ENCODE measurements around the gene API5. TPM values are rescaled to one million over a fixed set of nuclear protein-coding genes. Genes with fewer than 3 reads are reported as not detected.

API5 gene
- total RNA-seq, 2 donors from 2014 or later: 67.6 to 97.2 TPM

GRCh38 chr11:43289368-43289767, 22.4 kb upstream of the API5 start:
- Histone ChIP-seq H3K4me3 (no peak overlapping the region), H3K9me3 (no peaks in the 10 kb centered on the region), H3K27me3 (replicated peaks; ENCODE audit: insufficient read depth) (no peaks in the 10 kb centered on the region), H3K27ac (no peak overlapping the region), H3K36me3 (no peaks in the 10 kb centered on the region), H3K4me1 (replicated peaks) (no peaks in the 10 kb centered on the region)
- no peak for TF ChIP-seq POLR2A (IDR thresholded peaks at IDR 0.05)
- TF ChIP-seq CTCF (IDR thresholded peaks at IDR 0.05): no peak
- no peak for TF ChIP-seq POLR2AphosphoS5 (IDR thresholded peaks at IDR 0.05)
- no peak for DNase-seq (ENCODE audit: low spot score)
- WGBS: 89% methylated on average over 3 of the region's 3 CpGs
- intact Hi-C loops (cut with DNase I): no loop called here

DNA sequence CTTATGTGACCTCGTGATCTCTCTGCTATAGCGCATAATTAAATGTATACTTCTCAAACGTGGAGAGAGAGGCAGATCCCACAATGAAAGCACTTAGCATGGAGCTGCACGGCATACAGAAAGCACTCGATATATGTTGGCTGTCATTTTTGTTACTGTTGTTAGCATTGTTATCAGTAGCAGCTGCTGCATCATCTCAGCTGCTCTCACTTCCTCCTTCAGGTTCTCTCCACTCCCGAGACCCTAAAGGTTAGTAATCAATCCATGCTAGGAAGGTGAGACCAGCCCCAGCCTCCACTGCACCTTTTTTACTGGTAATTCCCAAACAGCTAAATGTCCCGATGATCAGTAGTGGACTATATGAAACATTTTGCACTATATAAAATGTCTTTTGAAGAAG, 13.4 kb upstream of the API5 start:
- no peak overlapping the region for H3K4me3 ChIP-seq
- no peaks in the 10 kb centered on the region for H3K4me1 ChIP-seq (replicated peaks)
- no peak for DNase-seq (ENCODE audit: low spot score)
- H3K27ac ChIP-seq: no peak overlapping the region
- no peaks in the 10 kb centered on the region for H3K27me3 ChIP-seq (replicated peaks; ENCODE audit: insufficient read depth)
- H3K36me3 ChIP-seq: no peaks in the 10 kb centered on the region
- intact Hi-C loops (cut with DNase I): no loop called here
- TF ChIP-seq POLR2A (IDR thresholded peaks at IDR 0.05): no peak
- no peak for TF ChIP-seq CTCF (IDR thresholded peaks at IDR 0.05)
- TF ChIP-seq POLR2AphosphoS5 (IDR thresholded peaks at IDR 0.05): no peak
- H3K9me3 ChIP-seq: no peaks in the 10 kb centered on the region
- WGBS: 81% methylated on average over 7 of the region's 7 CpGs

DNA sequence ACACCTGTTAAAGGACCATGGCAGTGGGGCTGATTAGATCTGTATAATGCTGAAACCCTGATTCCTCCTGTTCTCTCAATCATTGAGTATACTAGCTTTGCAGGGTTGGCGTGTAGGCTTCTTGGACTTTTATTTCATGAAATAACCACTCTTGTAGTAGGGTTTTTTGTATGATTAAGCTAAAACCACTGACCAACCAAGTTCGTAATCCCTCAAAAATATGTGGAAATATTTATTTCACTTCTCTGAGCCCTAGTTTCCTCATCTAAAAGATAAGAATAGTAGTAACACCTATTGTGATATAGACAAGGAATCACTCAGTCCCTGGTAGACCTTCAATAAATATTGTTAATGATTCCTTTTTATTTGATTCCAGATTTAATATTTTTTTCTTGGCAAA, 4.2 kb downstream of the API5 start:
- H3K4me1 ChIP-seq (replicated peaks): no peaks in the 10 kb centered on the region
- H3K27me3 ChIP-seq (replicated peaks; ENCODE audit: insufficient read depth): no peaks in the 10 kb centered on the region
- intact Hi-C loops (cut with DNase I): no loop called here
- TF ChIP-seq POLR2AphosphoS5 (IDR thresholded peaks at IDR 0.05) (no peak), CTCF (IDR thresholded peaks at IDR 0.05) (no peak), POLR2A (IDR thresholded peaks at IDR 0.05) (no peak)
- no peak overlapping the region for H3K4me3 ChIP-seq
- no peaks in the 10 kb centered on the region for H3K36me3 ChIP-seq
- DNase-seq (ENCODE audit: low spot score): no peak
- WGBS: 79% methylated on average over 2 of the region's 2 CpGs
- no peaks in the 10 kb centered on the region for H3K9me3 ChIP-seq
- H3K27ac ChIP-seq: no peak overlapping the region

DNA sequence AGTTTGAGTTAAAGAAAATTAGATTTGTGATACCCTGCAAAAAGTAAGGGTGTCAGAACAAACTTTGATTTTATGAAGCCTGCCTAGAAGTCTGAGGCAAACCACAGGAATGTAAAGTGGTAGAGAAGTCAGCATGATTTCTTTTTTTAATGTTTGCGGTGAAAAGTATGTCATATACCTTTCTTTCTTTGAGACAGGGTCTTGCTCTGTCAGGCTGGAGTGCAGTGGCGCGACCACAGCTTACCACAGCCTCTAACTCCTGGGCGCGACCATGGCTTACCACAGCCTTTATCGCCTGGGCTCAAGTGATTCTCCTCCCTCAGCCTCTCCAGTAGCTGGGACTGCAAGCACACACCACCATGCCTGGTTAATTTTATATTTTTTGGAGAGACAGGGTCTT, 4.7 kb downstream of the API5 start:
- no peak for DNase-seq (ENCODE audit: low spot score)
- no peaks in the 10 kb centered on the region for H3K36me3 ChIP-seq
- TF ChIP-seq POLR2A (IDR thresholded peaks at IDR 0.05) (no peak), CTCF (IDR thresholded peaks at IDR 0.05) (no peak), POLR2AphosphoS5 (IDR thresholded peaks at IDR 0.05) (no peak)
- H3K4me1 ChIP-seq (replicated peaks): no peaks in the 10 kb centered on the region
- H3K27me3 ChIP-seq (replicated peaks; ENCODE audit: insufficient read depth): no peaks in the 10 kb centered on the region
- H3K4me3 ChIP-seq: no peak overlapping the region
- WGBS: 73% methylated on average over 6 of the region's 6 CpGs
- H3K27ac ChIP-seq: no peak overlapping the region
- no peaks in the 10 kb centered on the region for H3K9me3 ChIP-seq
- intact Hi-C loops (cut with DNase I): no loop called here

GRCh38 chr11:43327987-43328386, 16.2 kb downstream of the API5 start:
- intact Hi-C loops (cut with DNase I): no loop called here
- H3K27me3 ChIP-seq (replicated peaks; ENCODE audit: insufficient read depth): no peaks in the 10 kb centered on the region
- H3K36me3 ChIP-seq: peaks cover 3 to 18% of the 10 kb centered on the region in 2 donors
- WGBS: 78% methylated on average over 2 of the region's 2 CpGs
- DNase-seq (ENCODE audit: low spot score): no peak
- H3K4me1 ChIP-seq (replicated peaks): no peaks in the 10 kb centered on the region
- no peak overlapping the region for H3K4me3 ChIP-seq
- no peak for TF ChIP-seq POLR2A (IDR thresholded peaks at IDR 0.05)
- no peak for TF ChIP-seq POLR2AphosphoS5 (IDR thresholded peaks at IDR 0.05)
- TF ChIP-seq CTCF (IDR thresholded peaks at IDR 0.05): no peak
- no peaks in the 10 kb centered on the region for H3K9me3 ChIP-seq
- H3K27ac ChIP-seq: no peak overlapping the region
